ENCODE data around the gene CDHR4.
"Not testable (repeated sequence)": the region's sequence is repeated elsewhere in the genome, so short reads cannot be mapped to it uniquely, and the experiment has no call there.

Gene CDHR4

DNA sequence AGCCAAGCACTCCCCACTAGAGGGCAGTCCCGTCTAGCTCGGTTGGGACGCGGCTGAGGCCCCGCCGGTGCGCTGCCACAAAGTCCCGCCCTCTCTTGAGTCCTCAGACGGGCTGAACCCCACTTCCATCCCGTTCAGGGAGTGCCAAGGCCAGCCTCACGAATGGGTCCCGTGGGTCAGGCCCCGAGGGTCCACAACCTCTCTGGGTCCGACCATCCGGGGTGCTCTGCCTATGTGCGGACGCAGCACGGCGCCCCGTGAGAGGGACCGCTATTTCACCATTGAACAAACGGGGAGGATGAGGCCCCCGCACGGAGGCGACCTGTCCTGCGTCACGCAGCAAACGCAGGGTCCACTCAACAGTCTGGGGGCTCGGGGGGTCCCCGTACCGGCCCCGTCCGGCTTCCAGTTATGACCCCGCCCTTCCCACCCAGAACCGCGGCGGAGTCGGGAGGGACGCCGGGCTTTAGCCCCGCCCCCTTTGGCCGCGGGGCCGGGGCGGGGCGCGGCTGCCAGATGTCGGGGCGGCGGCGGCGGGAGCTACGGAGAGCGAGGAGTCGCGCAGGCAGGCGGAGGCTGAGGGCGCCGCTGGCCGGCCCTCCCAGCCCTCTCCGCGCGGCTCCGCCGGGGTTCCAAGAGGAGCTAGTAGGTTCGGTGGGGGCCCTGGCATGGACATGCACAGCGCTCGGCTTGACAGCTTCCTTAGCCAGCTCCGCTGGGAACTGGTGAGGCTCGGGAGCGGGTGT, 3.2 kb upstream of the CDHR4 start, which contains the start of gene INKA1:
INKA1 (plus strand) TSS at position 543 of the 746 bp plus-strand sequence; CDS start at position 675, 132 bp downstream.
- peak; percentile 82 for DNase-seq (ENCODE audit: low read depth)

DNA sequence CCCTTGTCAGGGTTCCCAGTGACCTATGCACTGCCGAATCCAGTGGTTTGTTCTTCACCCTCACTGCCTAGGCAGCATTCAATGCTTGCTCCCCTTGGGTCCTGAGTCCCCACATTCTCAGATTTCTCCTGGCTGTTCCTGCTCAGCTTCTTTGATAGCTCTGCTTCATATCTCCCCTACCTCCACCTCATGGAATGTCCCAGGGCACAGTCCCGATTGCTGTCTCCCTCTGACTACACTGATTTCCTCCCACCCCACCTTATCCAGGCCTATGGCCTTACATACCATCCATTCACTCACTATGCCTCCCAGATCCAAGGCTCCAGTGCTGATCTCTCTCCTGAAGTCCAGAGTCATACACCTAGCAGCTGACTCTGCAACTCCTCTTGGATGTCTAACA, 1.5 kb upstream of the CDHR4 start:
- DNase-seq (ENCODE audit: low read depth): no peak

DNA sequence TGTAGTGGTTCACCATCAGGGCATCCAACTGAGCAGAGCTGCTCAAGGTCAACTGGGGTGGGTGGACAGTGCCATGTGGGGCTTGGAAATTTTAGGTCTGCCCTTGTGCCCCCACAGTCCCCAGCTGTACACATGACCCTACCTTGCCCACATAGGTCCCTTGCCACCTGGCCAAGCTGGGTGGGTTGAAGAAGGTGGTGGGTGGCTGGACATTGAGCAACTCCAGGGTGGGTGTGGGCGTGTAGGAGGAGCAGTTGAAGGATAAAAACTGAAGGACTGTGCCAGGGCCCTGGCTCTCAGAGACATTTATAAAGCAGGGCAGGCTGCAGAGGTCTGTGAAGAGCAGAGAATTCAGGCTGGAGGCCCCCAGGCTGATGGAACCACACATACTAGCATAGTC, 568 bp downstream of the CDHR4 start:
- DNase-seq (ENCODE audit: low read depth): no peak

DNA sequence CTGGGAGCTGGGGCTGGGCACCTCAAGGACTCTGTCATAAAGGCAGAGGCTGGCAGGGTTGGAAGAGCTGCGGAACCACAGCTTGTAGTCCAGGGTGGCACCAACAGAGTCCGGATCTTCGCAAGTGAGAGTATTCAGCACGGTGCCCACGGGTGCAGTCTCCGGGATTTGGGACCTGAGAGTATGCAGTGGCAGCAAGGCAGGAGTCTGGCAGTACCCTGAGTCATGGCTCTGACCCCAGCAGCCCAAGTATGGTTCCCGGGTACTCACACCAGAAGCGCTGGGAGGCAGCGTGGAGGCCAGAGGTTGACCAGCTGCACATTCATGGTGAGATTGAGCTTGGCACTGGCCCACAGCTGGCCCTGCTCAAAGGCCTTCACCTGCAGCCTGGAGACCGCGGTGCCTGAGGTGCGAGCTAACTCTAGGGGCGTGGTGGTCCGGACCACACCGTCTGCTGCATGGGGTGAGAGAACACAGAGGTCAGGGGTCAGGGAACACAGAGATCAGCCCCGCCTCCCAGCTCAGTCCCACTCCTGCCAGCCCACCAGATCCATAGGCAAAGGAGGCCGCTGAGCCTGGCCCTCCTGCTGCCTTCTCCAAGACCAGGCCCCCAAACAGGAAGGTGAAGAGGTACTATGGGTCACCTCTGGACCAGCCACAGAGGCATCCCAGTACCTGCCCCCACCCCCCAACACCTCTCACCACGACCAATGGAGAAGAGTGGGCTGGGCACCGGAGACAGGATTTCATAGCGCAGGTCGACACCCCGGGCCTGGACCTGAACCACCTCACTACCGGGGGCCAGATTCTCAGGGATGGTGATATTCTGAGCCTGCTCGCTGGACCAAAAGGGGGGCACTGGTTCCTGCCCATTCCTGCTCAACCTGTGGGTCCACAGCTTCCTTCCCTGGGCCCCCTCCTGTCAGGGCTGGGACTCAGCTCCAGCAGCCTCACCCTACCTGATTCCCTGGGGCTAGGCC, 4.5 kb downstream of the CDHR4 start:
- no peak for DNase-seq (ENCODE audit: low read depth)

DNA sequence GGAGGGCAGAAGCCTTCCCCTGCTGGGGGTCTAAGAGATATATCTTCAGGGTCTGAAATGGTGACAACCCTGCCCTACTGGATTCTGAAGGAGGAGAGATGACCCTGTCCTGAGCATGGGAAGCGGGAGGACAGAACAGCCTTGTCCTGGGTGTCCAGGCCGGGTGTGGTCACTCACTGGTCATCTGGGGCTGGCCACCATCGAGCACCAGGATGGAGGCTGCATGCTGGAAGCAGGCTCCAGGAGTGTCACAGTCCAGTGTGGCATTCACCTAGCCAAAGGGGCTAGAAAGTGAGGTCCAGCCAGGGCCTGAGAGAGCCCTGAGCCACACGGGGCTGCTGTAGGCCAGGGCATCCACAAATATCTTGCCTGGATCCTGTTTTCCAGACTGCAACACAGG, 5.2 kb downstream of the CDHR4 start:
- DNase-seq (ENCODE audit: low read depth): no peak

DNA sequence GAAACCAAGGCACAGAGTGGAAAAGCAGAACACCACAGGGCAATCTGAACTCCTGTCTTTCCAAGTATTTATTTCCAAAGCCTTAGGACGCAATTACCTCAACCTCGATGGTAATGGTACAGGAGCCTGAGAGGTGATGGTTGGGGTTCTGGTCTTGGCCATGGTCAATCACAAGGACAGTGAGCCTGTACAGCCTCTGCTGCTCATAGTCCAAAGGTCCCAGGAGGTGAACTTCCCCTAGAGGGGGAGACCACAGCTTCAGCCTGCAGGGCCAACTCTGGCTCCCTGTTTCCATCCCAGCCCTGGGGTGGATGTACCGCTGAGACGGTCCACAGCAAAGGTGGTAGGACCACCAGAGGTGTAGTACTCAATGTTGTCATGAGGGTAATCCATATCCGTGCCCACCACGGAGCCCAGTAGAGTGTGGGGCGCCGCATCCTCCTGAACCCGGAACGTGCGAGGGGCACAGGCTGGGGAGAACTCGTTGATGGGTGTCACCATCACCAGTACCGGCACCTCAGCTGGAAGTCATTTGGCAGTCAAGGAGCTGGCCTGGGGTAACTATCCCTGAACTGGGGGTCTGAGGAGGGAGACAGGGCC, 6.1 kb downstream of the CDHR4 start:
- no peak for DNase-seq (ENCODE audit: low read depth)

DNA sequence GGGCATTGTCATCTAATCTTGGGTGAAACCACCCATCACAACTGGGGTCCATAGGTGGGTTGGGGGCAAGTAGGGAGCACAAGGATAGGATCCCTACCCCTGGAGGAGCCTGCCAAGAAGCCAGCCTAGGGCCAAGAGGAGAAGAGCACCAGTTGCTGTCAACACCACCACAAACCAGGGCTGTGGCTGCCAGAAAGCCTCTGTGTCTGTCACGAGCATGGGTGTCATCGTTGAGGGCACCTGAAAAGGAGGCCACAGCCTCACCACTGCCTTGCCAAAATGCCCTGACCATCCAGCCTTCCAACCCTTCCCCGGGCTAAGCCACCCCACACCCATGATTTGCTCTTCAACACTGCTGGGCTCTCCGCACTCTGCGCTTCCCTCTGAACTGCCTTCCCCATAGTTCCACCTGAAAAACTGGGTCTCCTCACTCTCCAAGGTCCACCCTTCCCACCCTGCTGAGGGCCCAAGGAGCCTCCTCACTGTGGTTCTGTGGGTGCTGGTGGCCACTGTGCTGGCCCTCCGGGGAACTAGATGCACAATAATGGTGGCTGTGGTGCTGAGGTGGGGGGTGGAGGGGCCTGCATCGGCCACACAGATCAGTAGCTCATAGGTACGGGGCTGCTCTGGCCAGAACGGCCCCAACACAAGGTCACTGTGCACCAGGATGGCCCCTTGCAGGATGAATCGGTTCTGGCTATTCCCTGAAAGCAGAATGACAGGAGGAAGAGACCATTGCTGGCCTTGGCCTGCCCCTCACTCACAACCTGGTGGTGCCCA, 7.1 kb downstream of the CDHR4 start:
- DNase-seq (ENCODE audit: low read depth): no peak

DNA sequence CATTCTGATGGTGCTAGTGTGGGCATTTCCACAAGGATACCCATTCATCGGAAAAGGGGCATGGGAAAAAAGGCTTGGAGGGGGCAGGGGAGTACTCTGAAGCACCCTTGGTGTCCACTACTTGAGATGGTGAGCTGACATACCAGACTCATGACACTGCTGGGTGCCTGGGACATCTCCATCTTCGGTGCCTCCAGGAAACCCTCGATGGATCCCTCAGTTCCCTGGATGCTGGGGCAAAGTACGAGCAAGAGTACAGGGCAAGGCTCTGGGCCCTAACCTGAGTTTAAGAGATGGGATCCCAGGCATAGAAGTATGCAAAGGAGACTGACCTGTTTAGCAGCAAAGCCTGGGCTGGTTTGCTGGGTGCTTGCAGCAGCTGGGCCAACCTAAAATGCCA, 8.1 kb downstream of the CDHR4 start:
- no peak for DNase-seq (ENCODE audit: low read depth)

DNA sequence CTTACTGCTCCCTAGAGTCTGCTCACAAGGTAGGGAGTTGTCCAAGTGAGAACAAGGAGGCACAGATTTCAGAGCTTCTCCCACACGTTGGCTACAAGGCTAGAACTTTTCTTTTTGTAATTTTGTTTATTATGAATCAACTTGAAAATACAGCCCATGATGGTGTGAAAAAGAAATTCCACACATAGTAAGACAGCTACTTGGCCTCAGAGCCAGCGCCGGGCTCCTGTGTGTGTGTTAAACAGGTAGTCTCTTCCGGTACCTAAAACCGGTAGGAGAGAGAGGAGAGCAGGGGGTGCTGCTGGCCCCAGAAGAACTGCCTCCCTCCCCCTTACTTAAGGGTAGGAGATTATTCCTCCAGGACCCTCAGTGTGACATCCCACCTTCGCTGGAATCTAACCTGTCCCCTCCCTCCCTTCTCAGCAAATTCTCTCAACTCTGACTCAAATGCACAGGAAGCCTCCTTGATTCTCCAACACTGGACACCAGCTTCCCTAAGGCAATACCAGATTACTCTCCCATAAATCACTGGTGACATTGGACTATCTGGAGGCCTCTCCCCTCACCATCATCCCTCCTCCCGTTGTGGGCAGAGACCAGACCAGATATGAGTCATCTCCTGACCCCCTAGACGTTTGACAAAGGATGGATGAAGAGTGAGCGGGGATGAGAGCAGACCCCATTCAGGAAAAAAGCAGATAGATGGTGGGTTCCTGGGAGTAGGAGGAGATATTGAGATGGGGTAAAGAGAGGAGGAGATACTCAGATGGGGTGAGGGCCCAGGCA, 8.9 kb downstream of the CDHR4 start:
- no peak for DNase-seq (ENCODE audit: low read depth)

DNA sequence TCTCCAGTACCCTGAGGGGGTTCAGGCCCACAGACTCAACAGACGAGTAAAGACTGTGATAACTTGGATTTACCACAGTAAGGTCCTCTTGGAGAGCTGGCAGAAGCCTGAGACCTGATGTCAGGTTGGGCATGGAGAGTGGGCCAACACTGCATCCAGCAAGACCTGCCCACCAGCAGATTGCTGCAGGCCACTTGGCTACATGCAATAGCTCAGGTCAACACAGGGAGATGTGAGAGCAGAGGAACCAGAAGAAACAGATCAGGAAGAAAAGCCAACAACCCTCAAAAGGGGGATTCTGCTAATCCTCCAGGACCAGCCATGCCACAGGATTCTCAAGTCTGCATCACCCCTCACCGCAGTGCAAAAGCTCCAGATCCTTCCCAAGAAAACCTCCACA, 11.6 kb downstream of the CDHR4 start:
- no peak for DNase-seq (ENCODE audit: low read depth)

DNA sequence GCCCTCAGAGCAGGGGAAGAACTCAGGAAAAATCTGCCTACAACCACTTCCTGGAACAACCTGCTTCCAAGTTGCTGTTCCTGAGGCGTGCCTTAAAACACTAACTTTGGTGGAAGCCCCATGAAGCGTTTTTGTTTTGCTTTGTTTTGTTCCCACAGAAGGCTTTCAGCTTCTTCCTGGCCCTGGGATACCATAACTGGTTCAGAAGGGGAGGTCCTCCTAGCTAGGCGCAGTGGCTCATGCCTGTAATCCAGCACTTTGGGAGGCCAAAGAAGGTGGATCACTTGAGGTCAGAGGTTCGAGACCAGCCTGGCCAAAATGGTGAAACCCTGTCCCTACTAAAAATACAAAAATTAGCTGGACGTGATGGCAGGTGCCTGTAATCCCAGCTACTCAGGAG, 12.1 kb downstream of the CDHR4 start:
- no peak for DNase-seq (ENCODE audit: low read depth)

DNA sequence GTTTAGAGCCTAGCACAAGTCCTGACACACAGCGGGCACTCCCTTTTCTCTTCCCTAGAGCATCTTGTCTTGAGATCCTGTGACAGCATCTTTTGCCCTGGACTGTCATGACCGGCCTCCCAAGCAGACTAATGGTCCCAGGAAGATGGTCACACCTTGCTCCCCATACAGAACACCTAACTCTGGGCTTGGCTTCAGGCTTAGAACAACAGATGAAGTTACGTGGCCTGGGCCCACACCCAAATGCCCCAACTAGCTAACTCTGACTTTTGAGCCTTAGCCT, 12.6 kb downstream of the CDHR4 start:
- no peak for DNase-seq (ENCODE audit: low read depth)

DNA sequence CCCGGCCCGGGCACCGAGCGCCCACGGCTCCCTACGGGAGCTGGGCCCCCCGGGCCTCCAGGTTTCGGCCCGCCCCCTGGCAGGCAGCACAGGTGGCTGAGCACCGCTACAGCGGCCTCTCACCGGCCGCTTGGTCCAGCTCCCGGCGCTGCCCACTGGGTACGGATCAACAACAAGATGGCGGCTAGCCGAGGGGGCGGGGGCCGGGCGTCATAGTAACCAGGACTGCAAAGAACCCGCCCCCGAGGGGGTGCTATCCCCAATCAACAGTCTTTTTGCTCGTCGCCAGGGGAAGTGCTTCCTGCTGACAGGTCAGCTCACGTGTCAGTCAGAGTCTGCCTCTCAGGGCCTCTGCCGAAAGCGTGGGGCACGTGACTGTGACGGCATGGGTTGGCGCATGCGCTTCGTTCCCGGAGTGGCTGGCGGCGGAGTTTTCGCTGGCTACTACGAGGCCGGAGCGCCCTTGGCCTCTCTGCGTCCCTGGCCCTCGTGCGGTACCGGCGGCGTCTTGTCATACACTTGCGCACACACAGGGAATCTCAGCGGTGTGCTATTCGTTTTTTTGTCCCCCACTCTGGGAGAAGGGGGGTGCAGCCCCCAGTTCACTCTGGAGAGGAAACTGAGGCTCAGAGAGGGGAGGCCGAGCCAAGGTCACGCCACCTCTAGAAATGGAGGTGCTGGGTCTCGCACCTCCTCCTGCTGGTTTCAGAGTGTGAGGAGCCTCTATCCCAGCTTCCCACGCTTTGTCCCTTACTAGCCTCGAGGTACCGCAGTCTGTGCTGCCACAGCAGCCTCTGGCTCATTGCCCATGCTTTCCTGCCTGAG, 13.1 kb downstream of the CDHR4 start, which contains the start of gene IP6K1:
IP6K1 (minus strand) TSS at position 186 of the 825 bp plus-strand sequence. CDS start 38,502 bp downstream, outside the sequence.
- DNase-seq (ENCODE audit: low read depth): peak; percentile 100

DNA sequence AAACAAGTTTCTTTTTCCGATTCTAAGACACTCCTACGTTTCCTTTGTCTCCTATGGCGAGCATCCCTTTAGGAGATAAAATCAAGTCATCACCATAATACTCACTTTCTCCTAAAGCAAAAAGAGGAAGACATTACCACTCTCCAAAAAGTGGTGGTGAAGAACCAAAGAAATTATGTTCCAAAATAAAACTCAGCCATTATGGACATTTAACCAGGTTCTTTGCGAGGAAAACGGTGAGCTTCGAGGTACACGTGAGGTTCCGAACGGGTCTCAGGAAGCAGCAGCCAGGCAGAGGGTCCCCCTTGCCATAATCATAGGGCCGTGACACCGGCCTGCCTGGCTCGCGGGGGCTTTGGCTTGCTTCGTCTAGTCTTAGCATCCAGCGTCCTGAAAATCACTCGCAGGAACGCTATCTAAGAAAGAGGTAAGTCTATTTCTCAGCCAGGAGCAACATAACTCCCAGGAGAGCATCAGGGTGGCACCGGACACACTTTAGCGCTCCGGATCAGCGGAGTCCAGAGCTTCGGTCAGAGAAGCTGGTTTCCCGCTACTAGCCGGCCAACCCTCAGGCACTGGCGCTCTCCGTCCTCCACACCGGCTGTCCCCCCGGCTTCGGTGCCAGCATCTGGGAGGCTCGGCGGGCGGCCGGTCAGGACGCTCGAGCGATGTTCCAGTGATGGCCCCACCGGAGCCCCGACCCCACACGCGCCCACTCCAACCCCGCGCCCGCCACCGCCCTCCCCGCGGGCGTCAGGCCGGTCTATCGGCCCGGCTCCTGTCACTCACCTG, 13.9 kb downstream of the CDHR4 start:
- DNase-seq (ENCODE audit: low read depth): no peak

DNA sequence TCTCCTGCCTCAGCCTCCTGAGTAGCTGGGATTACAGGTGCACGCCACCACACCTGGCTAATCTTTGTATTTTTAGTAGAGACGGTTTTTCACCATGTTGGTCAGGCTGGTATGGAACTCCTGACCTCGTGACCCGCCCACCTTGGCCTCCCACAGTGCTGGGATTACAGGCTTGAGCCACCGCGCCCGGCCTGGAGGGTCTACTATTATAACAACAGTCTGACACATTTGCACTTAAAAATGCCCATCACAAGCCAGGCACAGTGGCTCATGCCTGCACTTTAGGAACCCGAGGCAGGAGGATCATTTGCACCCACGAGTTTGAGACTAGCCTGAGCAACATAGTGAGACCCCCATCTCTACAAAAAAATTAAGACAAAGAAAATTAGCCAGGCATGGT, 17.4 kb downstream of the CDHR4 start:
- not testable (repeated sequence) for DNase-seq (ENCODE audit: low read depth)

DNA sequence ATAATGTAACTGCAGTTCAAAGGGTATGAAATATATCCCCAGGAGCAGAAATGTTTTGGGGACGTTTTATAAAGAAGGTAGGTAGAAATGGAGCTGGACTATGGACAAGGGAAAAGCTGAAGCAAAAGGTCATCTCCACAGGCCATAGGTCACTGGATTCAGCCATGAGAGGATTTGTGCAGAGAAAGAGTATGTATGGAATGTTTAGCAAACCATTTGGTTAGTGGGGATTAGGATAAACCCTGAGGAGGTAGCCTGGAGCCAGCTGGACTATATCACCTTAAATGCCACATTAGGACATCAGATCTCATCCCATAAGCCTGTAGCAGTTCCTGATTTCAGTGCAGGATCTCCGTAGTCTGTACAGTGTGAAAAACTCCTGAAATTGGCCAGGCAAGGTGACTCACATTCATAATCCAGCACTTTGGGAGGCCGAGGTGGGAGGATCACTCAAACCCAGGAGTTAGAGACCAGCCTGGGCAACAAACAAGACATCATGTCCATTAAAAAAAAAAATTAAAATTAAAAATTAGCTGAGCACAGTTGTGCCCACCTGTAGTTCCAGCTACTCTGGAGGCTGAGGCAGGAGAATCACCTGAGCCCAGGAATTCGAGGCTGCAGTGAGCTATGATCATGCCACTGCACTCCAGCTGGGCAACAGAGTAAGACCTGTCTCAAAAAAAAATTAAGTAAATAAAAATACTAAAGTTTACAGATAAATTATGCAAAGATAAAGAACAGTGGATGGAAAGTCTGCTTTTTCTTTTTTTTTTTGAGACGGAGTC, 18.1 kb downstream of the CDHR4 start:
- DNase-seq (ENCODE audit: low read depth): no peak

DNA sequence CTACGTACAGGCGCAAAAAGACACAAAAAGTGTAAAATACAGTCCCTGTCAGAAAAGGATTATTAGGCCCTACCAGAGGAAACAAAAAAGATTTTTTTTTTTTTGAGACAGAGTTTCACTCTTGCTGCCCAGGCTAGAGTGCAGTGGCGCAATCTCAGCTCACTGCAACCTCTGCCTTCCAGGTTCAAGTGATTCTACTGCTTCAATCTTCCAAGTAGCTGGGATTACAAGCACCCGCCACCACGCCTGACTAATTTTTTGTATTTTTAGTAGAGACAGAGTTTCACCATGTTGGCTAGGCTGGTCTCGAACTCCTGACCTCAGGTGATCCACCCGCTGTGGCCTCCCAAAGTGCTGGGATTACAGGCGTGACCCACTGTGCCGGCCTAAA, 18.7 kb downstream of the CDHR4 start:
- DNase-seq (ENCODE audit: low read depth): not testable (repeated sequence)

Data from CMK (cell line).